HuH-7 (cell line): ENCODE measurements around the gene OR4C45.
"Not testable (repeated sequence)": the region's sequence is repeated elsewhere in the genome, so short reads cannot be mapped to it uniquely, and the experiment has no call there.

ENCODE experiments used
- DNase-seq: peaks from one replicate; pipeline ENCODE4 v3.0.0; 2011; ENCODE audit warnings: low spot score

OR4C45 gene

DNA sequence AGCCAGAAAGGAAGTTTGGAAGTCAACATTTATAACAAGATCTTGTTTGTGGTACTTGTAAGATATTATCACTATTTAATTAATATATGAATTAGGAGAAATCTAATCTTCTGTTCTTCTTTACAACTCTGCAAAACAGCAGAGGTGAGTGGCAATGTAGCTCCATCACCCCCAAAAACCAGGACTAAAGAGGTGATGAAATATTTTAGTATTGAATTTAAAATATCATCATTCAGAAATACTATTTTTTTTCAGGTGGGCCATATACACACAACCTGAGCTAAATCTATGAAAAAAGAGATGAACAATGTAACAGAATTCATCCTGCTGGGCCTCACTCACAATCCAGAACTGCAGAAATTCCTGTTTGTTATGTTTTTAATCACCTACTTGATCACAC is at the start of gene OR4C45:
TSS of gene OR4C45 (plus strand) at position 301 of the 400 bp plus-strand sequence.
- no peak for DNase-seq

DNA sequence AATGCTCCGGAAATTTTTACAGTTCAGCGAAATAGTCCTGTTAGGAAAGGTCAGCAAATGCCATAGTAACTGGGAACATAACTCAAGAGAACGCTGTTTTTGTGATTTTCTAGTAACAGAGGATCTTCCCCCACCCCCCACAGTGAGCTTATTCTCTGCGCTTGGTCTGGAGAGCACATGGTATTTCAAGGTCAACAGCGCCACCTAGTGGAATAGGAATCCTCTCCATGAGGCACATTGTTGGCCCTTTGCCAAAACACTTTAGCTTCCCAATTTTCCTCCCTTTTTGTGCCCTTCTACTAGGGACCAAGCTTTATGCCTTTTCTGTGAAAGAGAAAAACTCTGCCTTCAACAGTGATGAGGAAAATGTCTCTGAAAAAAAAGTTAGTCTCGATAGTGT is 37.1 kb upstream of the OR4C45 start:
- peak; percentile 24 for DNase-seq

DNA sequence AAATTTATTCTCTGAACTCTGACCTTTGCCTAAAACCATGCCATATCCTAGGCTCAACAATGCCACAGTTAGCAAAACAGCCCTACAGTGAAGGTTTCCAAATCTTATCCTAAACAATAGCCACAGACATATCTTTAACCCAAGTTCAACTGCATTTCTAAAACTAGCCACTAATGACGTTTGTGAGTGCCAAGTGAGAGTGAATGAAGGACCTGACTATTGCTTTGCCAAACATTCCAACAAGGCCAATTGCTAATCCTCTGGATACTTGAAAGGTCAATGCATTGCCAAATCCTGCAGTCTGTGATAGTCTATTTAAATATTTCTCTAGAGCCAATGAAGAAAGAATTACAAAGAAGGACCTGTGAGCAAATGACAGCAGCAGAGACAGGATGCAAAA is 2.5 kb upstream of the OR4C45 start:
- DNase-seq, result no peak

DNA sequence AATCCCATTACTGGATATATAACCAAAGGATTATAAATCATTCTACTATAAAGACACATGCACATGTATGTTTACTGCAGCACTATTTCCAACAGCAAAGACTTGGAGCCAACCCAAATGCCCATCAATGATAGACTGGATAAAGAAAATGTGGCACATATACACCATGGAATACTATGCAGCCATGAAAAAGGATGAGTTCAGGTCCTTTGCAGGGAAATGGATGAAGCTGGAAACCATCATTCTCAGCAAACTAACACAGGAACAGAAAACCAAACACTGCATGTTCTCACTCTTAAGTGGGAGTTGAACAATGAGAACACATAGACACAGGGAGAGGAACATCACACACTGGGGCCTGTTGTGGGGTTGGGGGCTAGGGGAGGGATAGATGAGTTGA is 3.6 kb downstream of the OR4C45 start:
- not testable (repeated sequence) for DNase-seq

DNA sequence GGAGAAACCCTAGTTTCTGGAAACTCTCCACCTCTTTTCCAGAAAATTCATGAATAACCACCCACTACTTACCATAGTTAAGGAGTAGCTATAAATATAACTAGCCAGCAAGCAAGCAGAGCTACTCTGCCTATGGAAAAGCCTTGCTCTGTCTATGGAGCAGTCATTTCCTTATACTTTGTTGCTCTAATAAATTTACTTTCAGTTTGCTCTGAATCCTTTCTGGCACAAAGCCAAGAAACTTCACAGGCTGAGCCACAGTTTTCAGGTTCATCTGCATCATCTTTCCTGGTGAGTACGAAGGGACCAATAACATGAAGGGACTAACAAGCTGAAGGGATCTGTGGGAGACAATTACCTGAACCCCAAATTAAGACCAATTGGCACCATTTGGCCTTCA is 4.6 kb downstream of the OR4C45 start:
- no peak for DNase-seq

DNA sequence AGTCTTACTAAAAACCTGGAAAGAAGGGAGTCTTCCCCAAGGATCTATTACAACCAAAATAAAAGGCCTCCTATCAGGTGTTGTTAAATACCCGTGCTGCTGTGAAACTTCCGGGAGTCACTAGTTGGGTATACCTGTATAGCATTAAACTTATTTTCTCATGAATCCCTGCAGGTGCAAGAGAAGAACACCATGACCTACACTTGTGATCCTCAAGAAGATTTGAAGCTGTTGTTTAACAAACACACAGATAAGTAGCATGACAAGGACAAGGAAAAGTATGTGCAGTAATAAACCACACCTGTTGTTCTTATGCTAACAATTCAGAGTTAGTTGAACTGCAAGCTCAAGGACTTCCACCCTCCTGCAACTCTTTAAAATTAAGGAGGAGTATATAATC is 12.0 kb downstream of the OR4C45 start:
- DNase-seq, result no peak

DNA sequence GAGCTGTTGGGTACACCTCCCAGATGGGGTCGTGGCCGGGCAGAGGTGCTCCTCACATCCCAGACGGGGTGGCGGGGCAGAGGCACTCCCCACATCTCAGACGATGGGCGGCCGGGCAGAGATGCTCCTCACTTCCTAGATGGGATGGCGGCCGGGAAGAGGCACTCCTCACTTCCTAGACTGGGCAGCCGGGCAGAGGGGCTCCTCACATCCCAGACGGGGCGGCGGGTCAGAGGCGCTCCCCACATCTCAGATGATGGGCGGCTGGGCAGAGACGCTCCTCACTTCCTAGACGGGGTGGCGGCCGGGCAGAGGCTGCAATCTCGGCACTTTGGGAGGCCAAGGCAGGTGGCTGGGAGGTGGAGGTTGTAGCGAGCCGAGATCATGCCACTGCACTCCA is 30.4 kb downstream of the OR4C45 start:
- not testable (repeated sequence) for DNase-seq

DNA sequence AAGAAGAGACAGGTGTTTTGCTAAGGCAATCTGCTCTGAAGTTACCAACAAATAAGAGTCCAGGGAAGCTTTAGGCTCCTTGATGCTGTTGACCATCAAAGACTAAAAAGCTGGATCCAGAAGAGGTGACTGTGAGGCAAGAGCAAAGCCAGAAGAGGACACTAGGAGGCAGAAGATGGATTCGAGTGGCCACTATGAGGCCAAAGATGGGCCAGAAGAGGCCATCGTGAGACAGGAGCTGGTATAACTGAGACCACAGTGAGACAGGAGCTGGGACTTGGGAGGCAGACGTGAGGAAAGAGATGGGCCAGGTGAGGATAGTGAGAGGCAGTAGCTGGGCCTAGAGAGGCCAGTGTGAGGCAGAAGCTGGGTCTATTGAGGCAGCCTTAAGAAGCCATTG is 37.7 kb downstream of the OR4C45 start:
- DNase-seq, result no peak

DNA sequence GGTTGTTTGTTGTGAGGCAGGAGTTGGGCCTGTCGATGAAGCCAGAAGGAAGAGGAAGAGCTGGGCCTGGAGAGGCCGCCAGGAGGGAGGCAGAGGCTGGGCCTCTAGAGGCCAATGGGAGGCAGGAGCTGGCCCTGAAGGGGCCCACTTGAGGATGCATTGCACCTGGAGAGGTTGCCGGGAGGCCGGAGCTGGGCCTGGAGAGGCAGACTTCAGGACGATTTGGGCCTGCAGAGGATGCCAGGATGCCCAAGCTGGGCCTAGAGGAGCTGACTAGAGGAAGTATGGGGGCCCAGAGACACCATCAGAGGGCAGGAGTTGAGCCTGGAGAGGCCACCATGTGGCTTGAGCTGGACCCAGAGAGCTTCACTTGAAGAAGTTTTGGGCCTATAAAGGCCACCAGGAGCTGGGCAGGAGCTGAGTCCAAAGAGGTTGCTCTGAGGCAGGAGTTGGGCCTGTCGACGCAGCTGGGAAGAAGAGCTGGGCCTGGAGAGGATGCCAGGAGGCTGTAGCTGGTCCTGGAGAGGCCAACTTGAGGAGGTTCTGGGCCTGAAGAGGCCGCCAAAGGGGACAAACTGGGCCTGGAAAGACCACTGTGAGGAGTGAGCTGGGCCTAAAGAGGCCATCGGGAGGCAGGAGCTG is 39.0 kb downstream of the OR4C45 start:
- DNase-seq, result no peak

DNA sequence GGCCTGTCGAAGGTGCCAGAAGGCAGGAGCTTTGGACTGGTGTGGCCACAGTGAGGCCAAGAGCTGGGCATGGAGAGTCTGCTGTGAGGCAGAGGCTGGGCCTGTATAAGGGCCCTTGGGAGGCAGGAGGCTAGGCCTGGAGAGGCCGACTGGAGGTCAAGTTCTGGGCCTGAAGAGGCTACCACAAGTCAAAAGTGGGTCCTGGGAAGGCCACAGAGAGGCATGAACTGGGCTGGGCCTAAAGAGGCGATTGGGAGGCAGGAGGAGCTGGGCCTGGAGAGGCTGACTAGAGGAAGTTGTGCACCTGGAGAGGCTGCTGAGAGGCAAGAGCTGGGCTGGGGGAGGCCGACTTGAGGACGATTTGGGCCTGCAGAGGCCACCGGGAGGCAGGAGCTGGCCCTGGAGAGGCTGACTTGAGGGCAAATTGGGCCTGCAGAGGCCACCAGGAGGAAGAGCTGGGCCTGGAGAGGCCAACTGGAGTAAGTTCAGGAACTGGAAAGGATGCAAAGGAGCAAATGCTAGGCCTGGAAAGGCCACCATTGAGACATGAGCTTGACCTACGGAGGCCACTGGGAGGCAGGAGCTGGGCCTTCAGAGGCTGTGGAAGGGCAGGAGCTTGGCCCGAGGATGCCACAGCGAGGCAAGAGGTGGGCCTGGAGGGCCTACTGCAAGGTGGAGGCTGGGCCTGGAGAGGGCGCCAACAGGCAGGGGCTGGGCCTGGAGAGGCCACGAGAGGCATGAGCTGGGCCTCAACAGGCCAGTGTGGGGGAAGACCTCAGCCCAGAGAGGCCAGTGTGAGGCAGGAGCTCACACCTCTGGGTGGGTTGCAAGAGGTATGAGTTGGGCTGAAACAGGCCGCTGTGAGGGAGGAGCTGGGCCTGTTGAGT is 39.8 kb downstream of the OR4C45 start:
- no peak for DNase-seq

DNA sequence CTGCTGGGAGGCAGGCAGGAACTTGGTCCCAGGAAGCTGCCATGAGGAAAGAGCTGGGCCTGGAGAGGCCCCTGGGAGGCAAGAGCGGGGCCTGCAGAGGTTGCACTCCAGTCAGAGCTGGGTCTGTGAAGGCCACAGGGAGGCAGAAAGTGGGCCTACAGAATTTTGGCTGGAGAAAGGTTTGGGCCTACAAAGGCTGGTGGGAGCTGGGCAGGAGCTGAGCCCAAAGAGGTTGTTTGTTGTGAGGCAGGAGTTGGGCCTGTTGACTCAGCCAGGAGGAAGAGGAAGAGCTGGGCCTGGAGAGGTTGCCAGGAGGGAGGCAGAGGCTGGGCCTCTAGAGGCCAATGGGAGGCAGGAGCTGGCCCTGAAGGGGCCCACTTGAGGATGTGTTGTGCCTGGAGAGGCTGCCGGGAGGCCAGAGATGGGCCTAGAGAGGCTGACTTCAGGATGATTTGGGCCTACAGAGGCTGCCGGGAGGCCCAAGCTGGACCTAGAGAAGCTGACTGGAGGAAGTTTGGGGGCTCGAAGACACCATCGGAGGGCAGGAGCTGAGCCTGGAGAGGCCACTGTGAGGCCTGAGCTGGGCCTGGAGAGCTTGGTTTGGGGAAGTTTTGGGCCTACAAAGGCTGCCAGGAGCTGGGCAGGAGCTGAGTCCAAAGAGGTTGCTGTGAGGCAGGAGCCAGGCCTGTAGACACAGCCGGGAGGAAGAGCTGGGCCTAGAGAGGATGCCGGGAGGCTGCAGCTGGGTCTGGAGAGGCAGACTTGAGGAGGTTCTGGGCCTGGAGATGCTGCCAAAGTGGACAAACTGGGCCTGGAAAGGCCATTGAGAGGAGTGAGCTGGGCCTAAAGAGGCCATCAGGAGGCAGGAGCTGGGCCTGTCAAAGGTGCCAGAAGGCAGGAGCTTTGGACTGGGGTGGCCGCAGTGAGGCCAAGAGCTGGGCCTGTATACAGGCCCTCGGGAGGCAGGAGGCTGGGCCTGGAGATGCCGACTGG is 40.7 kb downstream of the OR4C45 start:
- DNase-seq, result no peak

DNA sequence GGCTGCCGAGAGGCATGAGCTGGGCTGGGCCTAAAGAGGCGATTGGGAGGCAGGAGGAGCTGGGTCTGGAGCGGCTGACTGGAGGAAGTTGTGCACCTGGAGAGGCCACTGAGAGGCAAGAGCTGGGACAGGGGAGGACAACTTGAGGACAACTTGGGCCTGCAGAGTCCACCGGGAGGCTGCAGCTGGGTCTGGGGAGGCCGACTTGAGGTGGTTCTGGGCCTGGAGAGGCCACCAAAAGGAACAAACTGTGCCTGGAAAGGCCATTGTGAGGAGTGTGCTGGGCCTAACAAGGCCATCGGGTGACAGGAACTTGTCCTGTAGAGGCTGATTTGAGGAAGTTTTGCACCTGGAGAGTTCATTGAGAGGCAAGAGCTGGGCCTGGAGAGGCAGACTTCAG is 41.5 kb downstream of the OR4C45 start:
- DNase-seq, result no peak

DNA sequence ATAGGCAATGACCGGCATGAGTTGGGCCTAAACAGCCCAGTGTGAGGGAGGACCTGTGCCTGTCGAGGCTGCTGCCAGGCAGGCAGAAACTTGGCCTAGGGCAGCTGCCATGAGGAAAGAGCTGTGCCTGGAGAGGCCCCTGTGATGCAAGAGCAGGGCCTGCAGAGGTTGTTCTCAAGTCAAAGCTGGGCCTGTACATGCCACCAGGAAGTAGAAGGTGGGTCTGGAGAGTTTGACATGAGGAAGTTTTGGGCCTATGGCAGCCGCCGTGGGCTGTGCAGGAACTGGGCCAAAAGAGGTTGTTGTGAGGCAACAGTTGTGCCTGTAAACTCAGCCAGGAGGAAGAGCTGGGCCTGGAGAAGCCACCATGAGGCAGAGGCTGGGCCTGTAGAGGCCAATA is 43.2 kb downstream of the OR4C45 start:
- no peak for DNase-seq

DNA sequence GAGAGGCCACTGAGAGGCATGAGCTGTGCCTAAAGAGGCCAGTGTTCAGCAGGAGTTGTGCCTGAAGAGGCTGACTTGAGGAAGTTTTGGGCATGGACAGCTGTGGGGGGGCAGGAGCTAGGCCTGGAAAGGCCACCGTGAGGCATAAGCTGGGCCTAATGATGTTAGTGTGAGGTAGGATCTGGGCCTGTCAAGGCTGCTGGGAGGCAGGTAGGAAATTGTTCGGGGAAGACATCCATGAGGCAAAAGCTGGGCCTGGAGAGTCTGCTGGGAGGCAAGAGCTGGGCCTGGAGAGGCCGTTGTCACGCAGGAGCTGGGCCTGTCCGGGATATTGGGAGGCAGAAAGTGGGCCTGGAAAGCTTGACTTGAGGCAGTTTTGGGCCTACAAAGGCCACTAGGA is 44.9 kb downstream of the OR4C45 start:
- DNase-seq, result no peak

DNA sequence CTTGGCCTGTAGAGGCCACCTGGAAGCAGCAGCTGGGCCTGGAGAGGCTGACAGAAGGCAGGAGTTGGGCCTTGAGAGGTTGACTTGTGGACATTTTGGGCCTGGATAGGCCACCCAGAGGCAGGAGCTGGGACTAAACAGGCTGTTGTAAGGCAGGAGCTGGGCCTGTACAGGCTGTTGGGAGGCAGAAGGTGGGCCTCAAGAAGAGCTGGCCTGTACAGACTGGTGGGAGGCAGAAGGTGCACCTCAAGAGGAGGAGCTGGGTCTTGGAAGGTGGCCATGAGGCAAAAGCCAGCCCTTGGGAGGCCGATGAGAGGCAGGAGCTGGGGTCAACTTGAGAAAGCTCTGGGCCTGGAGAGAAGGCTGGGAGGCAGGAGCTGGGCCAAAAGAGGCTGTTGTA is 45.3 kb downstream of the OR4C45 start:
- no peak for DNase-seq

DNA sequence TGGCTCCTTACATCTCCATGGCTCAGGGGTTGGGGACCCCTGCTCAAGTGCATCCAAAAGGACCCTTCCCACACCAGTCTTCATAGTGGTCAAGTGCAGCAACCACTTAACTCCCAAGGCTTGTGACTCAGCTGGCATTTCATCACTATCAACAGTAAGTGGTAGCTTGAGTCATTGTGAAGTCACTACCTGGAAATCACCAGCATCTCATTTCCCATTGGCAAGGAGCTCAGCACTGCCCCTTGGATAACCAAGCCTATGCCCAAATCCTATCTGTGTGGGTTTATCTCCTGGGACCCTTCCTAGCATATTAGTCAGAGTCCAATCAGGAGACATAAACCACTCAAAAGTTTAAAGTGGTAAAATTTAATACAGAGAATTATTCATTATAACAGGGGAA is 46.3 kb downstream of the OR4C45 start:
- DNase-seq, result not testable (repeated sequence)

DNA sequence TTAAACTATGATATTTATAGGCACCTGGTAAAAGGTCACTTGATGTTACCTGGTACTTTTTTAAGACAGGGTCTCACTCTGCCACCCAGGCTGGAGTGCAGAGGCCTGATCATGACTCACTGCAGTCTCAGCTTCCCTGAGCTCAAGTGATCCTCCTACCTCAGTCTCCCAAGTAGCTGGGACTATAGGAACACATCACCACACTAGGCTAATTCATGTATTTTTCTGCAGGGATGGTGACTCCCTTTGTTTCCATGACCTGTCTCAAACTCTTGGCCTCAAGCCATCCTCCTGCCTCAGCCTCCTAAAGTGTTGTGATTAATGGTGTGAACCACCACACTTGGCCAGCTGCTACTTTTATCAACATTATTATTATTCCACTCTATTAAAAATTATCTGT is 47.6 kb downstream of the OR4C45 start:
- DNase-seq, result no peak
